GM13976 (cell line): Measurements from ENCODE around the gene CRISPLD2.

Experiments used
- DNase-seq: peaks from one replicate; pipeline ENCODE4 v3.0.0; 2012; ENCODE audit warnings: low spot score
- in situ Hi-C: fragments of 300-500 bp; cut with MboI; formaldehyde crosslinking; loops from one replicate; pipeline ENCODE4 v1.12.0; 2022; ENCODE audit warnings: low sequenced_read_pairs, mixed read lengths, inconsistent platforms; ENCODE audit not compliant: unreplicated experiment
- TF ChIP-seq, protein P1 (sequence below): IDR thresholded peaks from 2 replicates; pipeline ENCODE4 v1.5.1; 2012; ENCODE audit warnings: borderline replicate concordance, mild to moderate bottlenecking; ENCODE audit not compliant: insufficient read depth; ENCODE audit errors: extremely low read depth, missing control alignments, control extremely low read depth

The CRISPLD2 gene, protein sequence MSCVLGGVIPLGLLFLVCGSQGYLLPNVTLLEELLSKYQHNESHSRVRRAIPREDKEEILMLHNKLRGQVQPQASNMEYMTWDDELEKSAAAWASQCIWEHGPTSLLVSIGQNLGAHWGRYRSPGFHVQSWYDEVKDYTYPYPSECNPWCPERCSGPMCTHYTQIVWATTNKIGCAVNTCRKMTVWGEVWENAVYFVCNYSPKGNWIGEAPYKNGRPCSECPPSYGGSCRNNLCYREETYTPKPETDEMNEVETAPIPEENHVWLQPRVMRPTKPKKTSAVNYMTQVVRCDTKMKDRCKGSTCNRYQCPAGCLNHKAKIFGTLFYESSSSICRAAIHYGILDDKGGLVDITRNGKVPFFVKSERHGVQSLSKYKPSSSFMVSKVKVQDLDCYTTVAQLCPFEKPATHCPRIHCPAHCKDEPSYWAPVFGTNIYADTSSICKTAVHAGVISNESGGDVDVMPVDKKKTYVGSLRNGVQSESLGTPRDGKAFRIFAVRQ

DNA sequence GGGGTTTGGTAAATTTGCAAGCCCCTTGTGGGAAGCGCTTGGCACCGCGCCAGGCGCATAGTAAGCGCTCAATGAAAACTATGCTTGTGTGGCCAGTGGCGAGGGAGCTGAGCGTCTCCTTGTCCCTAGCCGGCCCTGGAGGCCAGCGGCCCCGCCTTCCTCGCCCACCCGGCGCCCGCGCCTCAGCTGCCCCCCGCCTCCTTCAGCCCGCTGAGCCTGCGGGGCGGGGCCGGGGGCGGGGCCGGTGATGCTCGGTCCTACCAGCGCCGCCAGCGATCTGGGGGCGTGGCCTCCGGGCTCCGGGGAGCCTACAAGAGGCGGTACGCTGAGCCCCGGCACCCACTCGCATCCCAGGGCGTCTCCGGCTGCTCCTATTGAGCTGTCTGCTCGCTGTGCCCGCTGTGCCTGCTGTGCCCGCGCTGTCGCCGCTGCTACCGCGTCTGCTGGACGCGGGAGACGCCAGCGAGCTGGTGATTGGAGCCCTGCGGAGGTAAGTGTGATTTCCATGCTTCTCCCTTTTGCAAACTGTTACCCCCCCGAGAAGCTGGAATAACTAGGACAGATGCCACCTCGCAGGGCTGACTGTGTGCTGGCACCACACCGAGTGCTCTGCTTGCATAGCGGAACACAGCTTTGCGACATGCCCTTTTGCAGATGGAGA, at the start of gene CRISPLD2:
CRISPLD2 (plus strand) TSS at position 342 of the 661 bp plus-strand sequence. CDS start 18,511 bp downstream, outside the sequence.
- TF ChIP-seq, protein P1, sequence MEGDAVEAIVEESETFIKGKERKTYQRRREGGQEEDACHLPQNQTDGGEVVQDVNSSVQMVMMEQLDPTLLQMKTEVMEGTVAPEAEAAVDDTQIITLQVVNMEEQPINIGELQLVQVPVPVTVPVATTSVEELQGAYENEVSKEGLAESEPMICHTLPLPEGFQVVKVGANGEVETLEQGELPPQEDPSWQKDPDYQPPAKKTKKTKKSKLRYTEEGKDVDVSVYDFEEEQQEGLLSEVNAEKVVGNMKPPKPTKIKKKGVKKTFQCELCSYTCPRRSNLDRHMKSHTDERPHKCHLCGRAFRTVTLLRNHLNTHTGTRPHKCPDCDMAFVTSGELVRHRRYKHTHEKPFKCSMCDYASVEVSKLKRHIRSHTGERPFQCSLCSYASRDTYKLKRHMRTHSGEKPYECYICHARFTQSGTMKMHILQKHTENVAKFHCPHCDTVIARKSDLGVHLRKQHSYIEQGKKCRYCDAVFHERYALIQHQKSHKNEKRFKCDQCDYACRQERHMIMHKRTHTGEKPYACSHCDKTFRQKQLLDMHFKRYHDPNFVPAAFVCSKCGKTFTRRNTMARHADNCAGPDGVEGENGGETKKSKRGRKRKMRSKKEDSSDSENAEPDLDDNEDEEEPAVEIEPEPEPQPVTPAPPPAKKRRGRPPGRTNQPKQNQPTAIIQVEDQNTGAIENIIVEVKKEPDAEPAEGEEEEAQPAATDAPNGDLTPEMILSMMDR, result no peak
- in situ Hi-C loops, result no loop called here
- DNase-seq, result peak; percentile 89

DNA sequence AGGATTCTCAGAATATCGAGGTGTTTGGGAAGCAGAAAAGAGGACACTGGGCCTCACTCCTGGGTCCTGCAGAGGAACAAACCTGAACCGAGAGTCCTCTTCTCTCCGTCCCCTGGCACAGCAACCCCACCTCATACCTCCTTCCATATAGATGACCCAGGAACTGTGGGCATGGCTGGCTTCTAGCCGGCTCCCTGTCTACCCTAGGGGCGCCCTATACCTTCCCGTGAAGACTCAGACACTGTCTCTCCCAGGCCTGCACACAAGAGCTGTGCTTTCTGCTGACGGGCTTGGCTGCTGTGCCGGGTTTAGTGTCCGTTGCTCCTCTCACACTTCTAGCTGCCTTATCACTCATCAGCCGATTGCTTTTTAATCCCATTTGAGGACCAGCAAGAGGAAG, 46.5 kb upstream of the CRISPLD2 start:
- in situ Hi-C loops, result no loop called here
- DNase-seq, result no peak
- TF ChIP-seq, protein P1, result no peak

- no peak for DNase-seq
- TF ChIP-seq, protein P1, result no peak
Measured at GRCh38 chr16:84774810-84775209, 45.0 kb upstream of the CRISPLD2 start.

GRCh38 chr16:84775262-84775810, 44.4 kb upstream of the CRISPLD2 start:
- TF ChIP-seq, protein P1, result no peak
- in situ Hi-C loops, result no loop called here
- DNase-seq, result no peak

More at GRCh38 chr16:84774810-84775209, 45.0 kb upstream of the CRISPLD2 start:
- in situ Hi-C loops, result no loop called here

DNA sequence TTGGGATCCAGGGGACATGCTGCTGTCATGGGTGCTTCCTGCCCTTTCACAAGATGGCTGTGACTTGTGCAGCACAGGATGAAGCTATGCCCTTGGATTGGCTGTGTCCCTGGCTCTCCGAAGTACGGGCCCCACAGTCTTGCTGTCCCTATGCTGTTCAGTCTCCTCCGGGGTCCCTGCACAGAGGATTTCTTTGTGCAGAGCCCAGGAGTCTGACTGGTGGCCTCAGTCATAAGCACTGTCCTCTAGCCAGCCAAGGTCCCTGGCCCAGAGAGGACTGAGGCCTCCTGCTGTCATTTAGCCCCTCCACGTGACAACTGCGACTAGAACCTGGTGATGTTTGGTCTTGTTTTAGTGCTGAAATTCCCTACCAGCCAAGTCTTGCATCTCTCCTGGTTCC, 42.4 kb upstream of the CRISPLD2 start:
- in situ Hi-C loops, result no loop called here
- no peak for DNase-seq
- TF ChIP-seq, protein P1, result no peak

DNA sequence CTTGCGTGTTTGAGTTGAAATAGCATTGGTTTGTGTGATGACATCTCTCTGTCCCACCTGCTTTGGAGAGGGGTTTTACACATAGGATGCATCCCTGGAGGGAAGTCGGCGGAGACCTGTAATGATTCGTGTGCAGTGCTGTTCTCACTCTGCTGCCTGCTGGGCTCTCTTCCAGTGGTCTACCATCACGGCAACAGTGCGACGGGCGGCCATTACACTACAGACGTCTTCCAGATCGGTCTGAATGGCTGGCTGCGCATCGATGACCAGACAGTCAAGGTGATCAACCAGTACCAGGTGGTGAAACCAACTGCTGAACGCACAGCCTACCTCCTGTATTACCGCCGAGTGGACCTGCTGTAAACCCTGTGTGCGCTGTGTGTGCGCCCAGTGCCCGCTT, 41.1 kb upstream of the CRISPLD2 start:
- DNase-seq, result no peak
- TF ChIP-seq, protein P1, result no peak
- in situ Hi-C loops, result no loop called here
